NAMALWA (cell line): Measurements from ENCODE around the gene TRIM66.

Experiments used
- DNase-seq: peaks from one replicate; pipeline ENCODE4 v3.0.0-alpha.2; 2015; ENCODE audit warnings: low spot score

Gene TRIM66

GRCh38 chr11:8714622-8715225 is 32.3 kb upstream of the TRIM66 start:
- DNase-seq, result no peak

DNA sequence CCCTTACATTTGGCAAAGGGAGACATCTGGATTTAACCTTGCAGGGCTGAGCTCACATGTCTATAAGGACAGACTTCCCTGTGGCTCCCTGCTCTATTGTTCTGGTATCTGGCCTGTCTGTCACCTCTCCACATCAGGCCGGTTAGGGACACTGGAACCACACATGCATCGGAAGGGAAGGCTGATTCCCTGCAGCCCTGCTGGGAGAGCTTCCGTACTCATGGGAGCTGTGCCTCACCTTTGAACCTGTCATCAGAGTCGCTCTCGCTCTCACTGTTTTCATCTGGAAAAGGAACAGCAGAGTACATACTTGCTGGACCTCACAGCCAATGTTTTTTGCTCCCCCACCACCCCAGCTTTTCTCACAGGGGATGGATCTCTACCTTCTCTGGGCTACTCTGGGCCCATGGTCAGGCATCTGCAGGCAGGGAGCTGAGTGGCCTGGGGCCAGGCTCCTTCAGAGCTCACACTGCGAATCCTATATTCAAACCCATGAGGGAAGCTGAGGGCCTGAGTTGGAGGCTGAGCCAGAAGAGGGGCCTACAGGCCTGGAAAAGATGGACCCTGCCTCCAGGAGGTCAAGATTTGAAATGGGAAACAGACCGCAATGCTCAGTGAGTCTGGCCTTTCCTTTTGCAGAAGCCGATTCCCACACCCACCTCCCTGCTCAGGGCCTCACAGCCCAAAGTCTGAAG is 31.4 kb upstream of the TRIM66 start:
- DNase-seq, result no peak

DNA sequence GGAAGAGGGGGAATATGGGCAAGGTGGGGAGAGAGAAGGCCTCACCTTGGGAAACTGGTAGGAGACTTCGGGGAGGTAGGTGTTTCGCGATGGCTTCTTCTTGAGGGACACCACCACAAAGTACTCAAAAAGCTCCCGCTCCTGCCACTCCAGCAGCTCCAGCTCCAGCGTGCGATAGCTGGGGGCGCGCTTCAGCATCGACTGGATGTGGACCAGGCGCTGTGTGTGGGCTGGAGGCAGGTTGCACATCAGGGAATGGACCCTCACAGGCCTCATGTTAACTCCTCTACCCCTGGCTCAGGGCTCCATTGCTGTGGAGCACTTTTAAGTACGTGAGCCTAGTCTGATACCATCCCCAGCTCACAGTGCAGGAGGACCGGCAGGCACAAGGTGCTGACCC is 30.0 kb upstream of the TRIM66 start:
- DNase-seq, result no peak

GRCh38 chr11:8711895-8712442 is 29.5 kb upstream of the TRIM66 start:
- no peak for DNase-seq

- DNase-seq, result no peak
Observed at GRCh38 chr11:8709777-8710176, 27.3 kb upstream of the TRIM66 start.

DNA sequence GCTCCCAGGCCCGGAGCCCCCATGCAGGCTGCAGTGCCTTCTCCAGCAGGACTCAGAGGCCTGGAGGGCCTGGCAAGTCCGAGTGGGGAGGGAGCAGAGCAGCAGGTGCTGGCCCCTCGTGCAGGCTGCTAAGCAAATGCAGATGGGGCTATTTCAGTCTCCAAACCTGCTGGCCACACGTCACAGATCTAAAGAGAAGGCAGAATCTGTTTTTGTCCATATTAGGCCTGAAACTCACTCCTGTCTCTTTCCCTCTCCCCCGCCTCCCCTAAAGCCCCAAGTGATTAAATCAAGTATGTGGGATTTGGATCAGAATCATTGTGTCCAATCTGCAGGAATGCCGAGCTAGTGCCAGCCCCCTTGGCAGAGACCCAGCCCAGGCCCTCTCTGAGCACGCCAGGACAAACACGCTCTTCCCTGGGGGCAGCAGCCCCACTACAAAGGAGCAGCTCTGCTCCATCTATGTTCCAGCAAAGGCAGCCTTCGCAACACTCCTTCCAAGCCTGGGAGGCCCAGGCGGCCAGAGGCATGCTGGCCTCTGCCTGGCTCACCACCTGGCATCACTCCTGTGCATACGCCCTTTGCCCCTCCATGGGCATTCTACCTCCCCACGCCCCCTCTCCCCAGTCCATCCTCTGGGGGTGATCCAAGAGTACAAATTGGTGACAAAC is 26.7 kb upstream of the TRIM66 start:
- no peak for DNase-seq

GRCh38 chr11:8707541-8708191 is 25.2 kb upstream of the TRIM66 start:
- DNase-seq, result no peak

DNA sequence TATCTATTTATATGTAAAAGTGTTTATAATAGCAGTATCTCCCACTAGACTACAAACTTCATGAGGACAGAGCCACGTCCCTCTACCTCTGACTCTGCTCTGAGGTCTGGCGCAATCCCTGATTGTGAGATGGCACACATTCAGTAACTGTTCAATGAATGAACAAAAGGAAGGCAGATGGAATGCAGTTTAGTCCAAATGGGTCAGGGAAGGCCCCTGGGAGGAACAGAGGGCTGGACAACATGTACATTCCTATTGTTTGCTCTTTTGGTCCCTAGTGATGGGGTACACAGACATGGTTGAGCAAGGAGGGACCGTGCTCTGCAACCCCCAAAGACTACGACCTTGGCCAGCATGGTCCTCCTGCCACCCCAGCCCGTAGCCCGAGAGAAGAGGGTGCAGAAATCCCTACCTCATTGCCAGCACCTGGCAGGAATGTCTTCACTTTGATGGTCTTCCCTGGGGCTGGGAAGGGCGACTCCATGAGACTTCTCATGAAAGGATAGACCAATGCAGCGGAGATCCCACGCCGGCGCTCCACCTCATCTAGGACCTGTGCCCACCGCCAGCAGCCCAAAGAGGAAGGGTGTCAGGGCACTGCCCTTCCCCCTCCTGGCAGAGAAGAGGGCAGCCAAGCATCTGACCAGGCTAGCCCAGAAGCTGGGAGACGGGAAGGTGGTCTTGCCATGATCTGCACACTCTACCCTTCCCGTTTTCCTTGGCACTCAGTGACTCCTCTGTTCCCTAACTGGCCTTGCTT is 24.4 kb upstream of the TRIM66 start:
- no peak for DNase-seq

- DNase-seq, result no peak
Observed at GRCh38 chr11:8705146-8705545, 22.7 kb upstream of the TRIM66 start.

- DNase-seq, result no peak
Observed at GRCh38 chr11:8704136-8704535, 21.7 kb upstream of the TRIM66 start.

DNA sequence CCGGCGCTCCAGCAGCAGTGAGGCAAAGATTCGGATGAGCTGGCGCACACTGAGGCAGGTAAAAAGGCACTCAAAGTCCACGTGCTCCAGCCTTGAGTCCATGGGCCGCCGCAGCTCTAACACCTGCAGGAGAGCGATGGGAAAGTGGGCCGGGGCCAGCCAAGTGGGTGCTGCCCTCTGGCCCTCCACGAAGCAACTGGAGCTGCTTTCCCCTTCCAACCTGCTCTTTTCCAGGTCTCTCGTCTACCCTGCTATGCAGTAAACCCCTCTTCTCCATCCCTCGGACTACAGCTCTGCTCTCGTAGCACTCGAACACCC is 20.1 kb upstream of the TRIM66 start:
- no peak for DNase-seq

DNA sequence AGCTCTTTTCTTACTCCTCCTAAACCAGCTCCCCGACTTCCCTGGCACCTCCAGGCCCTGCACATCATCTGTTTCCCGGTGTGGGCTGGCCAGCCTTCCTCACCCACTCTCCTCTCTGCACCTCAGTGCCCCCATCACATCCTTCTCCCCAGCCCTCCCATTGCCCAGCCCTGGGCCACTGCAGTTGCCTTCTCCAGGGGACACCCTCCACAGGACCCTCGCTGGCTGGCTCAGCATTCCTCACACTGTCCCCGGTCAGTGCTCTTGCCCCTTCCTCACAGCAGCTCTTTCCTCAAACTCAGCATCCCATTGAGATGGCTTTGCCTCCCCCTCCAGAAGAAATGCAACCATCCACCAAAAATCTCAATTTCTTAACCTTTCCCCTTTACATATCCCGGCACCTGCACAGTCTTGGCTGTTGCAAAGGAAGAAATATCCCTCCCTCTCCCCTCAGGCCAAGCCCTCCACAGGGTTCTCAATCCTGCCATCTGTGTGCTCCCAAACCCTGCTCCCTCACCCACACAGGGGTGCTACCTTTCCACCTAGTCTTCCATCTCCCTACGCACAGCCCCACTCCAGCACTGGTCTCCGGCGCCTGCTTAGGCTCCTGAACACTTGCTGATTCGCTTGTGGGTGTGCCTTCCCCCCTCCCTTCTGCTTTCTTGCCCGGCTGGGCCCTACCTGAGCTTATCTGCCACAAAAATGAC is 19.6 kb upstream of the TRIM66 start:
- DNase-seq, result no peak

- no peak for DNase-seq
Observed at GRCh38 chr11:8699903-8700302, 17.4 kb upstream of the TRIM66 start.

DNA sequence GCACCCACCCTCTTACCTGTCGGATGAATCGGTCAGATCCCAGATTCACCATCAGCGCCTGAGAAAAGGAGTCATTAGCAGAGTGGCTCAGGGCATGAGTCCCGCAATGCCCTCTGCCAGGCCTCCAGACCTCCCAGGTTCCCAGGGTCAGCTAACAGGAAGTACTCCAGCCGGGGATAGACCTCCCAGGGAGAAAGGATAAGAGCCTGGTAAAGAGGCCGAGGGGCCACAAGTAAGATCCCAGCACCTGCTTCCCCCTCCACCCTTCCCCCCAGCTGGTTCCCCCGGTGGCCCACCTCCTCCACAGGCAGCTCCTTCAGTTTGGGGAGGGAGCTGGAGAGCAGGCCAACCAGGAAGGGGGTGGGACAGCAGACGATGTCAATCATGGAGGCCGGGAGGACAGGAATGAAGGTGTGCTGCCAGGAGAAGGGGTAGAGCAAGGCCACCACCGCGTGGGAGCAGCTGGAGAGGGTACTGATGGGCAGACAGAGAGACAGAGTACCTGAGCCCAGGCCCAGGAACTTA is 16.5 kb upstream of the TRIM66 start:
- no peak for DNase-seq

DNA sequence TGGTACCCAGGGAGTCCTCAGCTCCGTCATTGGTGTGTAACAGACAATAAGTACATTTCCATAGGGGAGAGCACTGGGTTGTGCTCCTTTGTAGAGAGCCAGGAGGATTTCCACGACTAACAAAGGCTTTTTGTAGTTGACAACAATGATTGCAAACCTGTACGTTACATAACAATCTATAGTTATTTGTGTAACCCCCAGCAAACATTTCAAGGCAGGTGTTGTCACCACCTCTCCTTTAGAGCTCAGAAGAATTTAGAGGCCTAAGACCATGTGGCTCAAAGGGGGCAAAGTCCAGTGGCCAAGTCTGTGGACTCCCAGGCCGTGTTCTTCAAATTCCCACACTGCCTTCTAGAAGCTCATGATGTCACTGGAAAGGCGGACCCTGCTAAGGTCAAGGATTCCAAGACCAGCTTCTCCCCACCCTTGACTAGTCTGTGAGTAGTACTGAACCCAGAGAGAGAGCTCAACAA is 15.9 kb upstream of the TRIM66 start:
- no peak for DNase-seq

DNA sequence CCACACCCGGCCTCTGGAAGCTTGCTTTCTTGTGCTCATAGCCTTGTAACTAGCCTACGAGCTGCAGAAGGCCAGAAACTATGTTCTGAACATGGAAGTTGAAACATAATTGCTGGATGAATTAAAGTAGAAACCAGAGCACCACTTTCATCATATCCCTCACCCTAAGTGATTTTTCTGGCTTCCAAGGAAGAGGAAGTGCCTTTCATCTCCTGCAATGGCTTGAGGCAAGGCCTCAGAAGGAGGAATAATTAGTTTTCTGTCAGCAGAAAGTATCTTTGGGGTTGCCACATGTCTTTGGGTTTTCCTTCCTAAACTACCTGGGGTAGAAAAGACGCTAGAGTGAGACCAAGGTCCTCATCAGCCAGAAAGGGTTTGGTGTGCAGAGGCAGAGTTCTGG is 14.6 kb upstream of the TRIM66 start:
- DNase-seq, result no peak

DNA sequence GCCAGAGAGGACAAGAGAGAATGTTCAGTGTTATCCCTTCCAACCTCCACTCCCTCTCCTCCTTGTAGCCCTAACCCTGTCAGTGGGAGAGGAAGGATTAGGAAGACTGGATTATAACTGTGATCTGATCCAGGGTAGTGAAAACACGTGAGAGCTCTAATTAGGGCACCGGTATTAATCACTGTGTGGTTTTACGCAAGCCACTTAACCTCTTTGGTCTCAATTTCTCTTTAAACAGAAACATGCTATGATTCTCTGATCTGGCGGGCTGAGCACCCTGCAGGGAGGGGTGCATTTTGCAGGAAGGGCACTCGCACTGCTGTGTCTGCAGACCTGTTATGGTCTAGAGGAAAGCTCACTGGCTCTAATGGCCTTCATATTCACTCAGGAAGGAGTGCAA is 11.7 kb upstream of the TRIM66 start:
- DNase-seq, result no peak

DNA sequence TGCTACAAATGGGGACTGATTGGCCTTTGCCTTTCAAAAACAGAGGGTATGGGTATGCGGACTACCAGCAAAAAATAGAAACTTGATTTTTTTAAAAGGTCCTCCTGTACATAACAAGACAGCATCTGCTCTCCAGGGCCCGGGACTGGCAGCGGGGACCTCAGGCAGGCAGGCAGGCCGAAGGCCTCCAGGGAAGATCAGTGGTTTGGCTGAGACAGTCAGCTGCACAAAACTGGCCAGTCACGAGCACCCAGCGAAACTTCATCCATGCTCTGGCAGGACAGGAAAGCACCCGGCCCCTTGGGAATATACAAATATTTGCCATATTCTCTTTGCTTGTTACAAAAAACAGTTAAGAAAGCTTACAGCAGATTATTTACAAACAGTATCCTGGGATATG is 11.1 kb upstream of the TRIM66 start:
- DNase-seq, result no peak

DNA sequence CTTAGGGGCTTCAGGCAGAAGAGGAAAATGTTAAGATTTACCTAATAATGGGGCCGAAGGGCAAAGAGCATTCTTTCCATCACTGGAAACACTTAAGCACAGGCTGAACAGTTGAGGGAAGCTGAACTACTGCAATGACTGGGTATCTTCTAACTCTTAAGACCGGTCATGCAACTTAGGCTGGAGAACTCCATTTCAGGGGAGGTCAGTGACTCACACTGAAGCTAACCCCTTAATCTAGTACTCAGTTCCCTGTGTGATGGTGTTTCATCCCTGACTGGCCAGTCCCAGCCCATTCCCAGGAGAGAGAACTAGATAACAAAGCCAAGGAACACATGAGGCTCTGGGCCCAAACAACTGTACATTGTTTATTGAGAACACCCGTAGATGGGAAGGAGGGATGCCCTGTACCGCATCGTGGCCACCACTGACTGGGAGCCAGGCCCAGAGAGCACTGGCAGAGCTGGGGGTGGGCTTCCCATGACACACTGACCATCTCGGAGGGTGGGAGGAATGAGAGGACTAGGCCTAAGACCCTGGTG is 10.6 kb upstream of the TRIM66 start:
- DNase-seq, result no peak

DNA sequence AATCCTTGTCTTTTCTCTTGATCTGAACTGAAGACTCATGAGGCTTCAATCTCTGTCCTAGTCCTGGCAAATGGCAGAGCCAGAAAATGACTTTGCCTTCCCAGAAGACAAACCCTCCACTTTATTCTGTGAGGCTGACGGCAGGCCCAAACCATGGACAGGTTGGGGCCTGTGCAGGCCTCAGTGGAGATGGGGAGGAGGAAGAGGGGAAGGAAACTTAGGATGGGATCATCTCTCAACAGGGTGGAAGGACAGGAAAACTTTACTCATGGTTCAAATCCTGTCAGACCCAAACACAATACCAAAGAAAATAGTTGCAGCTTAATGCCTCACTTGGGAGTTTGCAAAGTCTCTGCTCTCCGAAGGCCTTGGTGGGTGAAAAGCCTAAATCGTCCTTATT is 10.0 kb upstream of the TRIM66 start:
- DNase-seq, result no peak

DNA sequence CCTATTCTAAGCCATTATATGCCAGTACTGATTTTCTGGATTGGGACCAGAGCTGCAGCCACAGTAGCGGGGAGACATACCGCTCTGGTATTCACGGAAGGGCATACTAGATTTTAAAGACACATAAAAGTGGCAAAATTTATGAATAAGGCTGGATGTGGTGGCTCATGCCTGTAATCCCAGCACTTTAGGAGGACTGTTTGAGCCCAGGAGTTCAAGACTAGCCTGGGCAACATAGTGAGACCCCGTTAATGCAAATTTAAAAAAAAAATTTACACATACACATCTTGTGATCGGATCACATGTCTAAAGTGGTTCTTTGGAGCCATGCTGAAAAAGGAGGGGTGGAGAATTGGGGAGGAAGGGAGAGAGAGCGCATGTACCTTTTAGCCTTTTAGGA is 9.1 kb upstream of the TRIM66 start:
- no peak for DNase-seq
